ENCODE data around the gene PGP.

PGP gene

GRCh38 chr16:2199621-2200139, 15.0 kb downstream of the PGP start:
- no peak for DNase-seq (ENCODE audit: low spot score)

- no peak for DNase-seq (ENCODE audit: low spot score)
These were observed 15.5 kb downstream of the PGP start for GRCh38 chr16:2199095-2199494.

- no peak for DNase-seq (ENCODE audit: low spot score)
These were observed 16.4 kb downstream of the PGP start for GRCh38 chr16:2198283-2198682.

- no peak for DNase-seq (ENCODE audit: low spot score)
These were observed 16.9 kb downstream of the PGP start for GRCh38 chr16:2197765-2198164.

- DNase-seq (ENCODE audit: low spot score) = no peak
These were observed 17.6 kb downstream of the PGP start for GRCh38 chr16:2196981-2197511.

DNA sequence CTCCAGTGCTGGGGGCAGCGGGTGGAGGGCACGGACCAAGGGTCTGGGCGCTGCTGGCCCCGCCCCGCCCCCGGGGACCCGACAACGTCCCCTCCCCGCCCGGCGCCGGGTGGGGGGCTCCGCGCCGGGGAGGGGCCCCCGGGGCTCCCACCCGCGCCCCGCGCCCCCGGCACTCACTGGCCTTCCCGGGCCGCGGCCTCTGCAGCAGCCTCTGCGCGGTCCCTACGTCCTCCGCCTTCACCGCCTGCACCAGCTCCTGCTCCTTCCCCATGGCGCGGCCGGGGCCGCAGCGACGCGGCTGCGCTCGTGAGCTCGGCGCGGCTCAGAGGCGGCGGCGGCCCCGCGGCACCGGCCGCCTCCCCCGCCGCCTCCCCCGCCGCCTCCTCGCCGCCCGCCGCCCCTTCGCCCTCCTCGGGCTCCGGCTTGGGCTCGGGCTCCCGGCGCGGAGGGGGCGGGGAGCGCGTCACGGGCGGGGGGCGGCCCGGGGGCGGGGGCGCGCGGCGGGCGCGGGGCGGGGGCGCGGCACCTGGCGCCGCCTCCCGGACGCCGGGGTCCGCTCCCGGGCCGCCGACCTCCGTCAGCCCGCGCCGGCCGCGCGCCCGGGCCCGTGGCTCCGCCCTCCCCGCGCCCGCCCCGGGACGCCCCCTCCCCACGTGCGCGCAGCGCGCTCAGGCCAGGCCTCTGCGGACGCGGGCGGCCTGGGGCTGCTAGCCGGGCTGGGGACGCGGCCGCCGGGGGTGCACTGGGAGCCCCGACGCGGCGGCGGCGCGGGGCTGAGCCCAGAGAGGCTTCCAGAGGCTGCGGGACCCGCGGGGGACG, 18.3 kb downstream of the PGP start, which contains the start of gene CASKIN1:
Gene CASKIN1 (minus strand): TSS at position 444 of the 819 bp plus-strand sequence. CDS start 173 bp downstream, at position 271.
- DNase-seq (ENCODE audit: low spot score) = no peak

DNA sequence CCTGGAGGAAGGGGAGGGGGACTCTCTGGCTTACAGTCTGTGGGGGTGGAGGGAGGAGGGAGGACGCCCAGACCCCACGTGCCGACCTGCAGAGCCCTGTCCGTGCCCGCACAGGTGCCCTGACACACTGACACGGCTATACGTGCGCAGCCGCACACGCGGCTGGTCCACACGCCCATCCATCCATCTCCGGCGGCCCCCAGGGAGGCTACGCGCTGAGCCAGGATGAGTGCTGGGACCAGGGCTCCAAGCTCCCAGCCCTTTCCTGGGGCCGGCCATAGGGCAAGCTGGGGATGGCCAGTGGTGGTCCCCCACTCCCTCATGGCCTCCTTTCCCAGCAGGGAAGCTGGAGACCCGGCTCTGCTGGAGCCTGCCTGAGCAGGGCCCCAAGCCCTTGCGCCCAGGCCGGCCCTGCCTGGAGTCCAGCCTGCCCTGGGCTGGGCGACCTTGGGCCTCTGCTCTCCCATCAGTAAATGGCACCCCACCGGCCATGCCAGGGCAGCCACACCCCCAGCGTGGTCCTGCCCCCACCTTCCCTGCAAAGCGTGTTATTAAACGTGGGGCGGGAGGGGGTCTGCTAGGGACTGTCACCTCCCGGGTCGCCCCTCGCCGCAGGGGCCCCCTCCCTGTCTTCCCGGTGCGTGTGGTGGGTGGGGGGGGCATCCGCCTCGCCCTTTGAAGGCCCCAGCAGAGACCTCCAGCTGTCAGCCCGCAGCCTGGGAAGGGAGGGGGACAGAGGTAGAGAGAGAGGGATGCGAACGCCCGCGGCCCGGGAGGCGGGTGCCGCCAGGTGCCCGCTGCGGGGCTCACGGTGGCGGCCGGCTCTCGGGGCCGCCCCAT, 19.1 kb downstream of the PGP start:
- DNase-seq (ENCODE audit: low spot score) = no peak

DNA sequence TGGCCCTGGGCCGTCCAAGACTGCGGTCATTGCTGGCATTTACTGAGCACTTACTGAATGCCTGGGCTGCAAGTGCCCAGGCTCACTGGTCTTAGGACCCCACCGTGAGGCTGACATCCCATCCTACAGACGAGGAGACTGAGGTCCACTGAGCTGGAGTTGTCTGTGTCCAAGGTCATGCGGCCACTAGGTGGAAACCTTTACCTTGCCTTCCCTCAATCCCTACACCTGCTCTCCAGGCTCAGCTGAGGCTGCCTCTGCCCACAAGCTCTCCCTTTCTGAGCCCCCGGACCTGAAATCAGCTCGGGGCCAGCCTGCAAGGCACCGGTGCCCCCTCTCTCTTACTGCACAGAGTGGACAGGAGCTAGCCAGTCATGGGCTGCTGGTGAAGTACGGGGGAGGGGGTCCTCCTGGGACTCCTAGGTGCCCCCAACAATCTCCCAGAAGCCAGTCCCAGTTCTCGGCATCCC, 19.8 kb downstream of the PGP start:
- DNase-seq (ENCODE audit: low spot score) = peak; percentile 65

GRCh38 chr16:2194166-2194834, 20.3 kb downstream of the PGP start:
- DNase-seq (ENCODE audit: low spot score) = peak; percentile 47

DNA sequence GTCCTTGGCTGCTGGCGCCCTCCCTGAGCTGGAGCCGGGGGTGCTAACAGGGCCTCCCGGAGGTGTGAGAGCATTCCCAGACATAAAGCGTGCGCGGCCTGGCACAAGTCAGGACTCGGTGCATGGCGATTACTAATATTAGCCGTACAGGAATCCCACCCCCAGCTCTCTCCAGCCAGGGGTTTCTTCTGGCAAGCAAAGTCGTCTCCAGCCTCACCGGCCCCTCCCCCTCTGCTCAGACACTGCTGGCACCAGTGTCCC, 23.3 kb downstream of the PGP start:
- DNase-seq (ENCODE audit: low spot score) = no peak

DNA sequence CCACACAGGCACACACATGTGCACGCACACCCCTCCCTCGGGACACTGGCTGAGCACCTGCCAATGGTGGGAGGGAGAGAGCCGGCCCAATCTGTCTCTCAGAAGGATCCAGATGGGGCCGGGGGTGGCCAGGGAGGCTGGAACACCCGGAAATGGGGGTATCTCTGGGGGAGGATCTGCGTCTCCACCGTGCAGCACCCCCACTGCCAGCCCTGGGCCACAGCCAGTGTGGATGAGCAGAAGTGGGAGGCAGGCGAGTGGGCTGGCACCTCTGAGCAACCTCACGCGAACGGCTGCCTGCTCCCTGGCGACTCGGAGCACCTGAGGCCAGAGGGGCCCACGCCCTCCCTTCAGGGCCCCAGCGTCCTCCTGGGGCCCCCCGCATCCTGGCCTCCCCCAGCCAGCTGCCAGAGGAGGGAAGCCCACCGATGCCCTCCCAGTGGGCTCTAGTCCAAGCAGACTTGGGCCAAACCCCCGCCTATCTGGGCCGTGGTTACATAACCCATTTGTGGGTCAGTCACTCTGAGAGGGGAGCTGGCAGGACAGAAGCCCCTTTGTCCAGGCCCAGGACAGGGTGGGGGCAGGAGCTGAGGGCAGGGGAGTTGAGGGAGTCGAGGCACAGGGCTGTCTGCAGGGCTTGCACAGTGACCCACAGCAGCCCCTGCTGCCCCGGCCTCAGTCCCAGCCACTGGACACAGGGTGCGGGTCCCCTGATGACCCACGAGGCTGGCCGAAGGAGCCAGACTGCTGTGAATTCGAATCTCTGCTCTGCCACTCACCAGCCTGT, 23.8 kb downstream of the PGP start:
- peak; percentile 55 for DNase-seq (ENCODE audit: low spot score)

- no peak for DNase-seq (ENCODE audit: low spot score)
These were observed 24.5 kb downstream of the PGP start for GRCh38 chr16:2190002-2190658.

GRCh38 chr16:2189252-2189893, 25.3 kb downstream of the PGP start:
- DNase-seq (ENCODE audit: low spot score) = no peak

- DNase-seq (ENCODE audit: low spot score) = no peak
These were observed 26.2 kb downstream of the PGP start for GRCh38 chr16:2188395-2188794.

- DNase-seq (ENCODE audit: low spot score) = no peak
These were observed 27.4 kb downstream of the PGP start for GRCh38 chr16:2187212-2187611.

GRCh38 chr16:2186505-2186904, 28.1 kb downstream of the PGP start:
- DNase-seq (ENCODE audit: low spot score) = no peak

- no peak for DNase-seq (ENCODE audit: low spot score)
These were observed 28.6 kb downstream of the PGP start for GRCh38 chr16:2186064-2186463.

GRCh38 chr16:2184962-2185361, 29.7 kb downstream of the PGP start:
- no peak for DNase-seq (ENCODE audit: low spot score)

GRCh38 chr16:2184346-2184745, 30.3 kb downstream of the PGP start:
- no peak for DNase-seq (ENCODE audit: low spot score)

DNA sequence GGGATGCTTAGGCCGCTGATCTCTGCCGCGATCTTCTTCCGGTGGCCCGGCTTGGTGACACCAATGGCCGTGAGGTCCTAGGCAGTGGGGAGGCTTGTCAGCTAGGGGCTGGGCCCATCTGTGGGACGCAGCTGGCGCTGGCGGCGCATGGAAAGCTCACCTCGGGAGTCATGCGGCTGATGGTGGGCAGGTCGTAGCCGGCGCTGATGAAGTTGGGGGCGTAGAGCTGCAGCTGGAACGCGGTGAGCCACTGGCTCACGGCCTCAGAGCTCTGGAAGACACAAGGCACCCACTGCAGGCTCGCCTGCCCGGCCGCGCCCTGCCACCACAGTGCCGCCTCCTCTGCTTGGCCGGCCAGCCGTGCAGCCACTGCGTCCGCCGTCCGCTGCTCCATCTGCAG, 31.0 kb downstream of the PGP start:
- no peak for DNase-seq (ENCODE audit: low spot score)
